OCI-LY3 (cell line): Measurements from ENCODE around the gene ANP32A.

Experiments used
- CTCF ChIP-seq: fragments of 200-600, 300-600 bp; sonication (generic); IDR thresholded peaks from 2 replicates; pipeline ENCODE4 v1.5.1; 2014; ENCODE audit warnings: antibody characterized with exemption, low read length, low read depth
- EZH2phosphoT487 ChIP-seq: fragments of 200-600 bp; shearing (Covaris generic); IDR thresholded peaks from 2 replicates; pipeline ENCODE4 v1.6.1; 2018; ENCODE audit warnings: antibody characterized with exemption, mixed run types, low read depth

- TF ChIP-seq CTCF (no peak), EZH2phosphoT487 (no peak)
Observed at GRCh38 chr15:68733666-68734065, 87.0 kb downstream of the ANP32A start.
